ENCODE measurements around the gene BRD8.

- TF ChIP-seq EP300 (IDR thresholded peaks at IDR 0.05; ENCODE audit: borderline replicate concordance) (no peak), YY1 (IDR thresholded peaks at IDR 0.05; ENCODE audit: low read depth) (no peak), CEBPB (IDR thresholded peaks at IDR 0.05) (no peak), FOXM1 (IDR thresholded peaks at IDR 0.05; ENCODE audit: borderline replicate concordance, low read depth) (no peak), TAF1 (IDR thresholded peaks at IDR 0.05; ENCODE audit: low read depth) (no peak), REST (IDR thresholded peaks at IDR 0.05; ENCODE audit: low read depth) (no peak), RAD21 (IDR thresholded peaks at IDR 0.05; ENCODE audit: low read depth) (no peak), ZBTB7A (IDR thresholded peaks at IDR 0.05; ENCODE audit: low read depth) (no peak), MAX (IDR thresholded peaks at IDR 0.05) (no peak), CREB1 (IDR thresholded peaks at IDR 0.05; ENCODE audit: low read depth) (no peak), NFIC (IDR thresholded peaks at IDR 0.05) (no peak), USF1 (IDR thresholded peaks at IDR 0.05) (no peak), EGR1 (IDR thresholded peaks at IDR 0.05) (no peak), TEAD4 (IDR thresholded peaks at IDR 0.05) (no peak)
These were observed 45.1 kb upstream of the BRD8 start for GRCh38 chr5:138223532-138223931.

Measured in Ishikawa (cell line).